Measurements from ENCODE around the gene ZCCHC14. TPM values are rescaled to one million over a fixed set of nuclear protein-coding genes. Genes with fewer than 3 reads are reported as not detected.
A peak's percentile ranks its signal among the peaks of the same experiment; 100 is the strongest.
"Not testable (repeated sequence)": the region's sequence is repeated elsewhere in the genome, so short reads cannot be mapped to it uniquely, and the experiment has no call there.

The ZCCHC14 gene
- total and polyA plus RNA-seq, 11 donors = 6.4 to 18.4 (median 16.1) TPM

DNA sequence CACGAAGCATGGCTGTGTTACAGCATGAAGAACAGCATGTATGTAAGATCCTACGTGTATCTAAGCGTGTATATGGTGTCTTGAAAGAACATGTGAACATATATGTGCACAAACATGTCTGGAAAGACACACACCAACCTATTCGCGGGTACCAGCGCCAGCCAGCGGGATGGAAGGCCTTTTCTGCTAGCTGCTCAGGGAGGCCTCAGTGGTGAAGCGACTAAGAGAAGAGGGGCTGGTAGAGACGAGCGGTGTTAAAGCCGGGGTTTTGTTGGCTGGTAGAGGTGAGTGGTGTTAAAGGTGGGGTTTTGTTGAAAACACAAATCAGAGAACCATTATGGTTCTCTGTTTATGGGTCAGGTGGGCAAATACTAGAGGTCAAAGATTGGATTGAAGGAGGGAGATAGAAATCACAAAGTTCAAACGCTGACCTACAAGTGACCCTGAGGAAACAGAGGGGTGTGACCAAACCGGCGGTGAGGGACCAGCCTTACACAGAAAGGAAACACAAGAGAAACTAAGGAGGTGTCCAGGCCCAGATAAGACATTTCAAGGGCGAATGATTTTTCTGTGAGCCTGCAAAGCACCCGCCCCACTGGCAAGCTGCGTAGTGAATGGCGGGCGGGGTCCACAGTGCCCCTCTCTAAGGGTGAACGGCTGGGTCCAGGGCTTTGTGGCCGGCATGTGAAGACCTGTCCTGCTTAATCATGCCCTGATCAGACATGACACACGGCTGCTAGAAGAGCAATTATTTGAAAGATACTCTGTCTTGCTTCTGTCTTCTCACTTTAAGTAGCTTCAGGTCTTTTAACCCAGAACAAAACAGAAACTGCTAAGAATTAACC lies 8.1 kb downstream of the ZCCHC14 start:
- intact Hi-C loops (cut with DNase I) = loop anchor here in 1 of 10 donors (5.0 kb wide), 1 partner anchor 47 kb away; no protein-coding TSS in a partner anchor
- Histone ChIP-seq H3K9me3 (no peaks in the 10 kb centered on the region), H3K36me3 (peaks cover 0 to 3% (median 0%) of the 10 kb centered on the region in 9 donors), H3K4me3 (no peak overlapping the region), H3K4me1 (peaks cover 3 to 93% (median 65%) of the 10 kb centered on the region in 12 donors), H3K27me3 (no peaks in the 10 kb centered on the region), H3K27ac (peak overlapping the region in 10 of 12 donors; percentile 27 to 61 (median 48))
- no peak for DNase-seq
- WGBS, 4 donors = 54 to 69% (median 66%) methylated on average over 21 to 22 of the region's 22 CpGs
- TF ChIP-seq, protein P1, sequence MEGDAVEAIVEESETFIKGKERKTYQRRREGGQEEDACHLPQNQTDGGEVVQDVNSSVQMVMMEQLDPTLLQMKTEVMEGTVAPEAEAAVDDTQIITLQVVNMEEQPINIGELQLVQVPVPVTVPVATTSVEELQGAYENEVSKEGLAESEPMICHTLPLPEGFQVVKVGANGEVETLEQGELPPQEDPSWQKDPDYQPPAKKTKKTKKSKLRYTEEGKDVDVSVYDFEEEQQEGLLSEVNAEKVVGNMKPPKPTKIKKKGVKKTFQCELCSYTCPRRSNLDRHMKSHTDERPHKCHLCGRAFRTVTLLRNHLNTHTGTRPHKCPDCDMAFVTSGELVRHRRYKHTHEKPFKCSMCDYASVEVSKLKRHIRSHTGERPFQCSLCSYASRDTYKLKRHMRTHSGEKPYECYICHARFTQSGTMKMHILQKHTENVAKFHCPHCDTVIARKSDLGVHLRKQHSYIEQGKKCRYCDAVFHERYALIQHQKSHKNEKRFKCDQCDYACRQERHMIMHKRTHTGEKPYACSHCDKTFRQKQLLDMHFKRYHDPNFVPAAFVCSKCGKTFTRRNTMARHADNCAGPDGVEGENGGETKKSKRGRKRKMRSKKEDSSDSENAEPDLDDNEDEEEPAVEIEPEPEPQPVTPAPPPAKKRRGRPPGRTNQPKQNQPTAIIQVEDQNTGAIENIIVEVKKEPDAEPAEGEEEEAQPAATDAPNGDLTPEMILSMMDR (IDR thresholded peaks at IDR 0.05) = no peak
- TF ChIP-seq POLR2A (IDR thresholded peaks at IDR 0.05) = no peak
- peak in 3 of 4 donors; percentile 16 to 36 (median 19) for ATAC-seq

DNA sequence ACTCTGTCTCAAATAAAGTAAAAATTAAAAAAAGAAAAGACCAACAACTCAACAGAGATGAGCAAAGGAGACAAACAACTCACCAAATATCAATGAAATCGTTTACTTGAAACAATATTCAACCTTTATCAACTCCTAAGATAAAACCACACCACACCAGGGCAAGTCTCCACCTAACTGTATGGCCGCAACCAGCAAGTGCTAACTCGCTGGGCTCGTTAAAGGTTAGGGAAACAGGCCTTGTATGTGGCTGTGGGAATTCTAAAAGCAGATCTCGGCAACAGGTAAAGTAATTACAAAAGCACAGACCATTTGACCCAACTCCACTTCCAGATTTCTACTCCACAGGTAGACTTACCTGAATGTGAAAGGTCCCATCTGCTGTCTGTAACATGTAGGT lies 9.3 kb downstream of the ZCCHC14 start:
- Histone ChIP-seq H3K27ac (peak overlapping the region in 1 of 12 donors; percentile 44), H3K36me3 (peaks cover 0 to 7% (median 0%) of the 10 kb centered on the region in 9 donors), H3K27me3 (no peaks in the 10 kb centered on the region), H3K4me3 (no peak overlapping the region), H3K9me3 (no peaks in the 10 kb centered on the region), H3K4me1 (peaks cover 0 to 82% (median 54%) of the 10 kb centered on the region in 12 donors)
- no peak for DNase-seq
- no peak for ATAC-seq
- intact Hi-C loops (cut with DNase I) = no loop called here
- WGBS, 4 donors = 78 to 84% (median 80%) methylated on average over 5 of the region's 5 CpGs
- TF ChIP-seq, protein P1 (IDR thresholded peaks at IDR 0.05) = no peak
- no peak for TF ChIP-seq POLR2A (IDR thresholded peaks at IDR 0.05)

DNA sequence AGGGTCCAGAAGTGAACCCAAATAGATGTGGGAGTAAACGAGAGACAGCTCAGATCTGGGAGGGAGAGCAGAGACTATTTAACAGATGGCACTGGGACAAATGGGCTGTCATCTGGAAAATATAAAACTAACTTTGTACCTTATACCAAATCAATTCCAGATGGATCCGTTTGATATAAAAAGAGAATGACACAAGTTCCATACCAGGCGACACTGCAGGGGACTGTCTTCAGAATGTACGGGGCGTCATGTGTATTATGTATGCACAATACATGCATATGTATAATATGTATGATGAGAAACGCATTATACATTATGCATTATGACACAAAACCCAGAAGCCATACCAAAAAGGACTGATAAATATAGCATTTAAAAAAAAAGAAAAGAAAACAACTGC lies 10.2 kb downstream of the ZCCHC14 start:
- ATAC-seq; H3K27ac ChIP-seq; intact Hi-C loops (cut with DNase I); H3K36me3 ChIP-seq; DNase-seq; H3K4me3 ChIP-seq; H3K9me3 ChIP-seq; H3K27me3 ChIP-seq: not testable (repeated sequence)
- 90 to 93% (median 90%) methylated on average over 6 of the region's 6 CpGs for WGBS, 4 donors
- H3K4me1 ChIP-seq = peaks cover 0 to 77% (median 46%) of the 10 kb centered on the region in 12 donors

DNA sequence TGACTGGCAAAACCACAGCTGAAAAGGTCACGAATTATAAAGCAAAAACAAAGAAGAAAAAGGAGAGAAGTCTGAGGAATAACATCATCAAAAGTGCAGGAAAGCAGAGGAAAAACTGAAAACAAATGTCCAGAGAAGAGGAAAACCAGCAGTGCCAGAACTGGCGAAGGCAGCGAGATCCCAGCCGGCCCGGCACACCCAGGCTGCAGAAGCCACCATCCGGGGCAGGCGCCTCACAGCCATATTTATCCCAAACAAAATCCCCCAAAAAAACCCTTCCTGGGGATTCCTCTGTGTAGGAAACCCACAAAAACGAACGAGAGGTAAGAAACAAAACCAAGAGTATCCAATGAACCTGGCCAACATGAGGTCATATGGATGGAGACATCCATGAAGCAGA lies 10.6 kb downstream of the ZCCHC14 start:
- H3K27ac ChIP-seq = no peak overlapping the region
- 88 to 93% (median 89%) methylated on average over 9 of the region's 9 CpGs for WGBS, 4 donors

DNA sequence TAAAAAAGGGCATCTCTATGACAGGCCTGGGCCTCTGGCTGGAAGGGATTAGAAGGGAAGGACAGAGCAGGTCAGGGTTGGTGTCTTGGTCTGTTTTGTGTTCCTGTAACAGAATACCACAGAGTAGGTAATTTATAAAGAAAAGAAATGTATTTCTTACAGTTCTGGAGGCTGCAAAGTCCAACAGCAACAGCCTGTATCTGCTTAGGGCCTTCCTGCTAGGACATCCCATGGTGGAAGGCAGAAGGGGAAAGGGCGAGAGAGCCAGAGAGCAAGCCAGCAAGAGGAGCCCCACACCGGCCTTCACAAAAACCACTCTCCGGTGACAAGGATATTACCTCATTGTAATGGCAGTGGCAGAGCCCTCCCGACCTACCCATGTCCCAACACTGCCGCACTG lies 11.1 kb downstream of the ZCCHC14 start:
- intact Hi-C loops (cut with DNase I); H3K27me3 ChIP-seq; ATAC-seq; DNase-seq; H3K36me3 ChIP-seq; H3K4me3 ChIP-seq; H3K9me3 ChIP-seq: not testable (repeated sequence)
- 89 to 95% (median 91%) methylated on average over 4 to 5 of the region's 5 CpGs for WGBS, 4 donors
- H3K4me1 ChIP-seq = peaks cover 0 to 77% (median 38%) of the 10 kb centered on the region in 12 donors
- H3K27ac ChIP-seq = peak overlapping the region in 1 of 12 donors; percentile 5

More for the DNA sequence above, 10.6 kb downstream of the ZCCHC14 start:
- H3K4me3 ChIP-seq = no peak overlapping the region
- H3K36me3 ChIP-seq = peaks cover 0 to 7% (median 0%) of the 10 kb centered on the region in 9 donors
- peaks cover 0 to 77% (median 42%) of the 10 kb centered on the region in 12 donors for H3K4me1 ChIP-seq
- no peaks in the 10 kb centered on the region for H3K9me3 ChIP-seq
- no peak for TF ChIP-seq POLR2A (IDR thresholded peaks at IDR 0.05)
- TF ChIP-seq, protein P1 (IDR thresholded peaks at IDR 0.05) = no peak
- no peaks in the 10 kb centered on the region for H3K27me3 ChIP-seq
- intact Hi-C loops (cut with DNase I) = no loop called here
- ATAC-seq = no peak
- DNase-seq = no peak

DNA sequence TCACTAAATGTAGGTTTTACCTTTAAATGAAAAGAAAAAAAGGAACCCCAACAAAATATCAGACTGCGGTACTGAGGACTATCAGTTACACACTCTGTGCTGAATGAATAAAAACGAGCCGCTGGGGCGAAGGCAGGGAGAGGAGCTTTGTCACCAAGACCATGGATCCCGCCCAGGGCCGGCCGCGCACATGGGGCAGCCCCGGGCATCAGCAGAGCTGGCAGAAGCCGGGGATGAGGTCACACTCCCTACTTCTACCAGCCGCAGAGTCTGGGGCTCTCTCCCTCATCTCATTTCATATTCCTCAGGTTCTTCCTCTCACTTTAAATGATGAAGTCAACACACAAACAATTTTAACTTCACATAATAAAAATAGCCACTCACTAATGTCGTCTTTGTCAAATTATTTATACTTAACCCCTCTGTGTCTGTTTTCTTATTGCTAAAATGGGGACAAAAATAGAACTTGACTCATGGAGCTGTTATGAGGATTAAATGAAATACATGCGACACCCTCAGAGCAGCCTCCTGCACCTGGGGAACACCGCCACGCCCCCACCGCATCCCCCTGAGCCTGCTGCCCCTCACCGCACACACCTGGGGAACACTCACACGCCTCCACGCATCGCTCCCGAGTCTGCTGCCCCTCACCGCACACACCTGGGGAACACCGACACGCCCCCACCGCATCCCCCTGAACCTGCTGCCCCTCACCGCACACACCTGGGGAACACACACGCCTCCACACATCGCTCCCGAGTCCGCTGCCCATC lies 15.4 kb downstream of the ZCCHC14 start:
- H3K4me1 ChIP-seq = peaks cover 0 to 66% (median 36%) of the 10 kb centered on the region in 12 donors

More for the DNA sequence above, 15.4 kb downstream of the ZCCHC14 start:
- ATAC-seq (peak; percentile 87 to 96 (median 93)), DNase-seq (peak in 4 of 5 donors; percentile 66 to 79 (median 73))
- H3K27ac ChIP-seq = peak overlapping the region in 5 of 12 donors; percentile 11 to 58 (median 26)
- H3K9me3 ChIP-seq; H3K36me3 ChIP-seq; intact Hi-C loops (cut with DNase I); H3K27me3 ChIP-seq; H3K4me3 ChIP-seq: not testable (repeated sequence)
- 64 to 73% (median 70%) methylated on average over 30 of the region's 30 CpGs for WGBS, 4 donors
